Stimulated activated CD8-positive, alpha-beta memory T cell treated with anti-CD3 and anti-CD28 coated beads, Interleukin-12 subunit alpha, Interleukin-12 subunit beta, amount 100 ng/mL, for 1 hour (primary cell): ENCODE results near the gene MRPS31.
"Not testable (repeated sequence)": the region's sequence is repeated elsewhere in the genome, so short reads cannot be mapped to it uniquely, and the experiment has no call there.

Experiments used
- DNase-seq: peaks from one replicate; pipeline ENCODE4 v3.0.0-alpha.2; 2020; ENCODE audit warnings: low read depth

MRPS31 gene

DNA sequence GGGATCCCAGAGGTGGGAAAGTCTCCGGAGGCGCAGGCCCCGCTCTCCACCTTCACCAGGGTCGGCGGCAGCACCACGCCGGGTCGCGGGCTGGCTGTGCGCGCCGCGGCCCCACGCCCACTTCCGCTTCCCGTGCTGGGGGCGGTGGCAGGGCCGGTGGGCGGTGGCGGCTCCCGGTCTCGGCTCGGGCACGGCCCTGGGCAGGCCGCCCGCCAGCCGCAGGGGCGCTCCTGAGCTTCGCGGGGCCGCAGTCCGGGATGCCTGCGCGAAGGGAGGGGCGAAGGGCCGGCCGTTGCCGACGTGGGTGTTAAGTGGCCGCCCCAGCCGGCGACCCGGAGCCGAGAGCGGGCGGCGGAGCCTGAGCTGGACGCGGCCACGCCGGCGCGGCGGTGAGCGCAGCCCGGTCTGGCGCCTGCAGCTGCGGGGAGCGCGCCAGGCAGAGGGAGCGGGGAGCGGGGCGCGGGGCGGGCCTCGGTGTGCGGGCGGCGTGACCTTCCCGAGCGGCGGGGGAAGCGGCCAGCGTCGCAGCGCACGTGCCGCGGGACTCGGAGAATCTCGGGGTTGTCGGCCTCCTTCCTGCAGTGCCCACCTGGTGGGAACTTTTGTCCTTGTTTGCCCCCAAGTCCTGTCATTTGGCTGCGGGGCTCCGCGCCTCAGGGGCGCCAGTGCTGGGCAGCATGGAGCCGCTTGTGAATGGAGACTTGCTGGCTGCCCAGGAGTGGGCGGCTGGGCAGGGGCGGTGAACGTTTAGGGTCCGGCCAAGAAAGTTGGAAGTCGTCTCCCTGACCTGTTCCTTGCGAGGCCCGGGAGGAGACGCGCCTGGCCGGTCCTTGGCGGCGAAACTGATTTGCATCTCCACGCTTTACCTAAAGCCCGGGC, 18.5 kb upstream of the MRPS31 start, which contains the start of gene SLC25A15:
TSS of gene SLC25A15 (plus strand) at position 337 of the 879 bp plus-strand sequence. CDS start 3,616 bp downstream, outside the sequence.
- DNase-seq: peak; percentile 54

DNA sequence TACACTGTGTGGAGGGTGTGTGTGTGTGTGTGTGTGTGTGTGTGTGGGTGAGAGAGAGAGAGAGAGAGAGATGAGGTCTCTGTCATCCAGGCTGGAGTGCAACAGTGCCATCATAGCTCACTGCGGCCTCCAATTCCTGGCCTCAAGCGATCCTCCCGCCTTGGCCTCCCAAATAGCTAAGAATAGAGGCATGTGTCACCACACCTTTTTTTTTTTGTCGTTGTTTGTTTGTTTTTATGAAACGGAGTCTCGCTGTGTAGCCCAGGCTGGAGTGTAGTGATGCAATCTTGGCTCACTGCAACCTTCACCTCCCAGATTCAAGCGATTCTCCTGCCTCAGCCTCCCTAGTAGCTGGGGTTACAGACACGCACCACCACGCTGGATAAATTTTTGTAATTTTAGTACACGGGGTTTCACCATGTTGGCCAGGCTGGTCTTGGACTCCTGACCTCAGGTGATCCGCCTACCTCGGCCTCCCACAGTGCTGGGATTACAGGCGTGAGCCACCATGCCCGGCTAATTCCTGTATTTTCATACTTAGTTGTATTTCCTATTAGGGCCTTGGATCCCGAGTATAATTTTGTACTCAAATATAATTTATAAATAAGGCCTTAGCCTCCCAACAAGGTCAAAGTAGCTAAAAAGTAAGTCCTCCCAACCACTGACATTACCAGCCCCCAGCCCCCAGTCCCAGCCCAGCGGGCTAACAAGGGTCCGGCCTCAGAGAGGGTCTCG, 17.7 kb upstream of the MRPS31 start:
- DNase-seq: not testable (repeated sequence)

DNA sequence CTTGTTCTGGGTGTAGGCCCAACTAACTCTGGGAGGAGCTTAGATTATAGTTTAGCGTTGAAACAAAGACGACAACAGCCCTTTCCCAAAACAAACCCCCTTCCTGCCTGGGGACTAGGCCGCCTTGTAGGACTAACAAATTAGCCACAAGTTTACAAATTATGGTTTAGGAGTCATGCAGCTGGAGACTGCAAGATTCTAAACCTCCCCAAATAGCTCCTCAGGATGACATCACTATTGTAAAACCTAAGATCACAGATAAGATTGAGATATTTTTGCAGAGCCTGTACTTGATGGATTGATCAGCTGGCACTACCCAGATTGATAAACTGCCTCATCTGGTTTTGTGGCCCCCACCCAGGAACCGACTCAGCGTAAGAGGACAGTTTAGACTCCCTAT, 16.1 kb upstream of the MRPS31 start:
- DNase-seq: no peak

DNA sequence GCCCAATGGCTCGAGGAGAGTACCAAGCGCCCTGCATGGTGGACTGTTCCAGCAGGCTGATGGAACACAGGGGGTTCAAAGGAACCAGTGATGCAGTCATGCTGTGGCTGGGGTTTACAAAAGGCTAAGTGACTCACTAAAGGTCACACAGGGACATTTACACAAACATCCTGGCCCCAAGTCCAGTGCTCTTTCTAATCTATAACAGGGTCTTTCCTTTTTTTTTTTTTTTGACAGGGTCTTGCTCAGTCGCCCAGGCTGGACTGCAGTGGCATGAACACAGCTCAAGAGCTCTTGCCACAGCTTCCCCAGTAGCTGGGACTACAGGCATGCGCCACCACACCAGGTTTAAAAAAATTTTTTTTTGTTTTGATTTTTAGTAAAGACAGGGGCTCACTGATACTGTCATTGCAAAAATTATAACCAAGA, 15.6 kb upstream of the MRPS31 start:
- DNase-seq: no peak

DNA sequence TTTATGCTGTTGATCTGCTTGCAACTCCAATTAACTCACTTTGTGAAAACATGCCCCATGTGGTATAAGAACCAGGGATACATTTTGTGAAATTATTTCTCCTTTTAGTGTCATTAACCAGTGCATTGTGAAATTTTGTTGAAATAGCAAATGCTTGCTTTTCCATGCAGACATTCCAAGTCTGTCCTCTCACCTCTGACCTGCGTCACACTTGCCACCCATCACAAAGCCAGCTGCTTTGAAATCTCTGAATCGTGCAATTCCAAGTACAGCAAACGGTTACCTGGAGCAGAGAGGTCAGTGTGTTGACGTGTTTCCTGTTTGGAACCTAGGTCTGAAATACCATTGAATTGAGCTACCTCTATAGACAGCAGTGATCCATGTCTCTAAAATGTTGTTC, 13.6 kb upstream of the MRPS31 start:
- DNase-seq: no peak

DNA sequence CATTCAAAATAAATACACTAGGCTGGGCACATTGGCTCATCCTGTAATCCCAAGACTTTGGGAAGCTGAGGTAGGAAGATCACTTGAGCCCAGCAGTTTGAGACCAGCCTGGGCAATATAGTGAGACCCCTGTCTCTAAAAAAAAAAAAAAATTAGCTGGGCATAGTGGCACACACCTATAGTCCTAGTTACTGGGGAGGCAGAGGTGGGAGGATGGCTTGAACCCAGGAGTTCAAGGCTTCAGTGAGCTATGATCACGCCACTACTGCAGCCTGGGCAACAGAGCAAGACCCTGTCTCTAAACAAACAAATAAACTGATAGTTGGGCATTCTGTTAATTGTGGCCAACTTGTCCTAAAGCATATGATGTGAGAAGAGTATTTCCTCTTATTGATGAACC, 12.0 kb upstream of the MRPS31 start:
- DNase-seq: not testable (repeated sequence)

DNA sequence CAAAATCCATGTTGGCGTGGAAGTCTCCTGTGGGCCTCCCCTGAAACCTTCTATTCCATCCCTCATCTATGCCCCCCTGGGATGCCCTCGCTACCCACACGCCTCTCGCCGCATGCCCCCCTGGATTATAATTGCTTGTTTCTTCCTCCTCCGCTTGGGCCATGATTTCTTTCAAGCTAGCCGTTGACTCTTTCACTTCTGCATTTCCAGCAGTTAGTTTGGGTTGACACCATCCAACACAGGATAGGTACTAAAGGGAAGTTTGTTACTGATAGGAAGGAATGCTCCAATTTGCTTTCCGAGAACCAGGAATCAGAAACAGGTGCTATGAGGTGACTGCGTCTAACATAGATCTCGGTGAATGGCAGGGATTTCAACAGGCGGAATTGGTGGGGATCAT, 10.7 kb upstream of the MRPS31 start:
- no peak for DNase-seq

DNA sequence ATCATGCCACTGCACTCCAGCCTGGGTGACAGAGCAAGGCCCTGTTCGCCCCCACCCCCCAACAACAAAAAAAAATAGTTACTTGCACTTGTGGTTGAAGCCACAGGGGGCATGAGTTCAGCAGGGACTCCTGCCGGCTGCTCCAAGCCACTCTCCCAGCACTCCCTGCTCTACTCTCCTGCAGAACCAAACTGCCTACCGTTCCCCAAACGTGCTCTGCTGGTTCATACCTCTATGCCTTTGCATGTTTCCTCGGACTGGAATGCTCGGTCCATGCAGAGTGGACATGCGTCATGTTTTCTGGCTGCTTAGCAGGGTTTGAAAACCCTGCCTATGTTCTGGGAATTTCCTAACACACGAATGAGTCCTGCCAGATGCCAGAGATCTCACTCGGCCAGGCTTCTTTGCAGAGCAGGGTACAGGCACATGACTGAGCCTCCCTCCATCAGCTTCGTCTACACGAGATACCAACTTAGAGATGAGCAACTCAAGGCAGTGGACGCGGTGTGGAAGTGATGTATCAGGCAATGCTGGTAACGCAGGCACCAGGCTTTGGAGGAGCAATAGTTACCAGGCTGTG, 9.9 kb upstream of the MRPS31 start:
- no peak for DNase-seq

DNA sequence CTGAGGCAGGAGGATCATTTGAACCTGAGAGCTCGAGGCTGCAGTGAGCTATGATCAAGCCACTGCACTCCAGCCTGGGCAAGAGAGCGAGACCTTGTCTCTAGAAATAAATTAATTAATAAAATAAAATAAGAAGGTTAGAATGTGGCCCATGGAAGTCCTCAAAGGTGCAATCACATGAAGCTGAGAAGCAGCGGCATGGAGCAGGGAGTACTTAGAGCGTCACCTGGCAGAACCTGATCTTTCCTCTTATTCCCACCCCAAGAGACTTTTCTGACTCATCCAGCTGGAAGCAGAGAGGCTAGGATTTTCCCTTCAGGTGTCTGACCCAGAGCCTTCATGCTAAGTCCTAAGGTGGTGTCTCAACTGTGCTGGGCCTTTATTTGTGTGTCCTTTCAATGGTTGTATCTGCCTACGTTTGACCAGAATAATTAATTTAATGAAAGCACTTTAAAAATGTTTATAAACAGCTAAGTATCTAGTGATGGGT, 8.9 kb upstream of the MRPS31 start:
- DNase-seq: no peak

DNA sequence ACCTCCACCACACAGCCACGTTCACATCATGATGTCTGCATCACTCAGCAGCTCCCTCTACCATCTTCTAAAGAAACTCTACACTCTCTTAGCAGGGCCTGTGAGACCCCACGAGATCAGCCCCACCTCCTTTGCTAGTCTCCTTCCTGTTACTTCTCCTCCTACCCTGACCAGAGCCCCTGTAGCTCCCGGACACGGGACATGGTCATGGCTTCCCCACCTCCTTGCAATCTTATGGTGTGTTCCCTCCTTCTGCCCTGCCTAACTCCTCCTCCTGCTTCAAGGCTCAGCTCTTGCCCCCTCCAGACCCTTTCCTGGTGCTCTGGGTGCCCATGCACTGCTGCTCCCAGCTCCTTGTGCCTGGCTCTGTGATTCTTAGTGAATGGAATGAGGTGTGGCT, 8.1 kb upstream of the MRPS31 start:
- no peak for DNase-seq

DNA sequence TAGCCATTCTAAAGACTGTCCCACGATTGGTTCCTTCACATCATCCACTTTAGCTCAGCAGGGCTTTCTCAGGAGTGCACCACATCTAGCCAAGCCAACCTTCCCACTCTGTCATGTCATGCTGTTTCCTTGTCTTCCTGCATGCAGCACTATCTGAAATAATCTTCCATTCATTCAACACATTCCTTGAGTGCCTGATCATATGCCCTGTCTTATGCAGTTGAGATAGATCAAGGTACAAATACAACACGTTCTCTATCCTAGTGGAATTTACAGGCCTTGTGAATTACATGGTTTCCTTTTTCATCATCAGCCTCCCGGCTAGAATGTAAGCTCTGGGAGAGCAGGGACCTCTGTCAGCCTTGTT, 6.8 kb upstream of the MRPS31 start:
- DNase-seq: no peak

DNA sequence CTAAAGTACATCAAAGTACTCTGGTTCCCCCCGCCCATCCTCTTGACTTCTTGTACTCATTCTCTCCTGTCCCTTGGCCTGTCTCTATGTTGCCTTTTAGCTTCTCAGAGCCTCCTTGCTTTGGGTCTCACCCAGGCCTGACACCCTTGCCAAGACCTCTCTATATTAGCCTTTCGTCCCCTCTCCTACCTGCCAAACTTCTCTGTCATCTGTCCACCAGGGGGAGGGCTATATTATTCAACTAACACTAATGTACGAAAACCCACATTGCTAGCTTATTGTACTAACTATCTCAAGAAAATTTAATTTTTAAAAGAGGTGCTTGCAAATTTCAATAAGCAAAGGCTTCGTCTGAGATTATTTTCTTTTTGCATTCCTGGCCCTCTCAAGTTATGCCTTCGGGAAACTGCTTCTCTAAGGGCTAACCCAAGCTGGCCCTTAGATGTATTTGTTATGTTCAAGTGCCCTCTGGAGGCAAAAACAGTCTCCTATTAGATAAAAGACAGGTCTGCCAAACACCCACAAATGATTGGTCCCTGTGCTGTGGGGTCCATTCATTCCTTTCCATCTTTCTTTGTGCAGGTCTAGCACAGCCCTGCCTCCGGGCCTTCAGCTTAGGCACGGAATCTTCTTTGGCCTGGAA, 6.3 kb upstream of the MRPS31 start:
- no peak for DNase-seq

DNA sequence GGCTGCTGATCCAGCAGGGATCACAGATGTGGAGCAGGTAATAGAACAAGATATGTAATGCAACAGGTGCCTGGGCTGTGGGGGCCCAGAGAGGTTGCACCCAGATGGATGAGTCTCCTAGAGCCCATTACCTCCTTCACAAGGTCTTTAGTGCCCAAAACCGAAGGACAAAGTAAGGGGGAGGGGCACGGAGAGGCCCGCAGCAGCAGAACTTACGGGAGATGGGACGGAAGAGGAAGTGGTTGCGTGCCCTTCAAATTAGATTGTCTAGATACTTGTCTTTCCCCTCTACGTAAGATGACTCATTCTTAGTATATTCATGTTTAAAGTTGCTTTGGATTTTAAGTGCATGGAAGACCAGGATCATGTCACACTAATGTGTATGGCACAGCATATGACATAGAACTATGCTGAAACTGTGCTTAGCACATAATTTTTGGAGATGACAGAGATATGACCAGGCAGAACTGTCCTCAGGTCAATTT, 5.7 kb upstream of the MRPS31 start:
- DNase-seq: peak; percentile 51

DNA sequence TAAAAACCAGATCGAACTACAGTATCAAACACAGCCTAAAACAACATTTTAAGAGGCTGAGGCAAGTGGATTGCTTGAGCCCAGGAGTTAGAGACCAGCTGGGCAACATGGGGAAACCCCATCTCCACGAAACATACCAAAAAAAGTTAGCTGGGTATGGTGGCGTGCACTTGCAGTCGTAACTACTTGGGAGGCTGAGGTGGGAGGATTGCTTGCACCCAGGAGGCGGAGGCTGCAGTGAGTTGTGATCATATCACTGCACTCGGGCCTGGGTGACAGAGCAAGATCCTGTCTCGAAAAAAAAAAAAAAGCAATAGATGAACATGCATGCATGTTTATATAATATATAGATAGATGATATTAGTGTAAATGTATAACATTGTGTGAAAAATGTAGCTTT, 5.2 kb upstream of the MRPS31 start:
- no peak for DNase-seq

DNA sequence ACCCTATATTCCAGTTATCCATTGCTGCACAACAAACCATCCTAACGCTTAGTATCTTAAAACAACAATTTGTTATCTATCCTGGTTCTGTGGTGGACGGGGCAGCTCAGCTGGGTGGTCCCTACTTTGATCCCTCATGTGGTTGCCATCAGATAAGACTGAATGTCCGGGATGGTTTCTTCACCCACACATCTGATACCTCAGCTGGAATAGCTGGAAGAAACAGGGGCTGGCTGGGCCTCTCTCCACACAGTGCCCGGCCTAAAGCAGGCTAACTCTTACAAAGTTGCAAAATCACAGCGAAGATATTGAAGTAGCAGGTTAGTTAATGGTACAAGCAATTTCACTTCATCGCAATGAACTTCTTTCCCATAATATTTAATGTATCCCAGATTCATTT, 3.7 kb upstream of the MRPS31 start:
- no peak for DNase-seq

DNA sequence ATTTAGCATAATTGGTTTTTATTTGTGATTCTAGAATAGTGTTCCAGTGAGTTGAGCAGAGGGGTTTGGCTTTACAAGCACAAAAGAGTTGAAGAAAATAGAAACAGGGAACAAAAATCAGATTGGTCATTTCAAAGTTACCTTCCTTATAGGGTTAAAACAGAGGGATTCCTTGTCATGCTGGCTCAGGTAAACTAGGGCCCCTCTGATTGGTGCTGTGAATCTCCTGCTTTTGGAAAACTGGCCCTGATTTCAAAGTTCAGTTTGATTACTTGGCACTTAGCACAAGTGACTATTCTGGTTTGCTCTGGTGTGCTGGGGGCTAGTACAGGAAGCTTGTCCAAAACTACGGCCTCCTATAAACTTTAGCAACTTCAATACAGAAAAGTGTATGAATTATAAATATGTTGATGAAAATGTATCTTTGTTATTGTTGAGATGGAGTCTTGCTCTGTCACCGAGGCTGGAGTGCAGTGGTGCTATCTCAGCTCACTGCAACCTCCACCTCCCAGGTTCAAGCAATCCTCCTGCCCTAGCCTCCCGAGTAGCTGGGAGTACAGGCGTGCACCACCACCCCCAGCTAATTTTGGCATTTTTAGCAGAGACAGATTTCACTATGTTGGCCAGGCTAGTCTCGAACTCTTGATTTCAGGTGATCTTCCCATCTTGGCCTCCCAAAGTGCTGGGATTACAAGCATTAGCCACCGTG, 1.9 kb upstream of the MRPS31 start:
- no peak for DNase-seq

DNA sequence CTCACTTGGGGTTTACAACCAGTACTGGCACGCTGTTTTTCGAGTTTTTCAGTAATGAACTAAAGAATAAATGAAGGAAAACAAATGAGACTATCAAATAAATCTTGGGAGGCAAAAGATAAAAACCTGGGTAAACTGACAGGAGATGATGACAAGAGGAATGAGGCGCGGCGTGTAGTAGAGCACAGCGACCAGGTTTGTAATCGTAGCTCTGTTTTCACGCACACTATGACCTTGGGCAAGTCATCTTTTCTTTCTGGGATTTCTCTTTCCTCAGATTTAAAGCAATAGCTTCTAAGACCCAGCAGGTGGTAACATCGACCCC, 419 bp downstream of the MRPS31 start:
- no peak for DNase-seq

DNA sequence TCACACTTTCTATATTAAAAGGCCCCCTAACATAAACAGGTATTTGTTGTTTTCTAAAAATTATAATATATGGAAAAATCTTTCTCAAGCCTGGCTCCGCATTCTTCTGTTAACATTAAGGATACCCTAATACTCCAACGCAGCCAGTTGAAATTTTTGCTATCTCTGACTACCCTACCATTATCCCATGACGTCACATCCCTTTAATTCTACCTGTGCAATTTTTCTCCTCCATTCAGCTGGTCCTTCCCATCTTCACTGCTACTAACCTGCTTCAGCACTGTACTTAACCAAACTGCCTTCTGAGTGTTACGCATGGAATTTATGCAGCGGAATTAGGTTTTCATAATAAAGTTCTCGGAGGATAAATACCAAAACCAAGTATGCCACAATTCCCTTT, 1.0 kb downstream of the MRPS31 start:
- DNase-seq: no peak

DNA sequence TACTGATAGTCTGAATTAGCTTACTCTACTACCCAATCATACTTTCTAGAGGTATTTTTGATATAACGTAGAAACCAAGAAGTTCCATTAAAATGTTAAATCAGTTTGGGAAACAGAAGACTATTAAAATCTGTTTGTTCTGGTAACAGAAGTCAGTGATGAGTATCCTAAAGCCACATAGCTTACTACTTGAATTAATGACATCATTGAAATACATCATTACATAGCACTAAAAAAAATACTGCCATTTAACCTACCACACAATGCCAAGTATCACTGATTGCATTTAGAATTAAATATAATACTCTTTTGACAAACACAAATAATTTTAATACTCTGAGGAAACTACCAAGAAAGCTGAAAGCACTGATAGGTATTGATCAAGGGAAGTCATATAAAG, 5.4 kb downstream of the MRPS31 start:
- no peak for DNase-seq

DNA sequence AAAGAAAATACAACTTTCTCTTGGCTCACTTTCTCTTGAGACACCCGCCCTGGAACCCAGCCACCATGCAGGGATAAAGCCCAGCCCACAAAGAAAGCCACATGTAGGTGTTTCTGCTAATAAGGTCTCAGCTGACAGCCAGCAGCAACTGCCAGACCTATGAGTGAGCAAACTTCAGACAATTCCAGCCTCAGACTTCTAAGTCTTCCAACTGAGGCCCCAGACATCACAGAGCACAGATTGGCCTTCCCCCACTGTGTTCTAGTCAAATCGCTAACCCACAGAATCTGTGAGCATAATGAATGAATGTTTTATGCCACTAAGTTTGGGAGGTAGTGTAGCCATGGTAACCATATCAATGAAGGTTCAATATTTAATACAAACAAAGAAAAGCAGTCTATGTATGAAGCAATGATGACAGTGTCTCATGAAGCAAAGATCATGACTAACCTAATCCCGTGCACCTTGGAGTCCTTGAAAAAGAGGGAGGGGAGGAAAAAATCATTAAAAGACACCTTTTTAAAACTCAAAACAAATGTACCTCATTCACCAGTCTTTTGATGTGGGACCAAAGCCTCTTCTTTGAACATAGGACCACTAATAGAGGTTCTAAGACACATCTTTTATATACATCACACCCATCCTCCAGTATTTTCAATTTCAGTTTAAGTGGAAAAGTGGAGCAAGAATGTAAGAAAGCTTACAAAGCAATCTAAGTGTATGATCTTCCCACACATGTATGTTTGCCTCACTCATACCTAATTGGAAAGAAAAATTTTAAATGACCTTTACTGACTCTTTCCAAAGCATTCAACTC, 6.2 kb downstream of the MRPS31 start:
- DNase-seq: no peak

DNA sequence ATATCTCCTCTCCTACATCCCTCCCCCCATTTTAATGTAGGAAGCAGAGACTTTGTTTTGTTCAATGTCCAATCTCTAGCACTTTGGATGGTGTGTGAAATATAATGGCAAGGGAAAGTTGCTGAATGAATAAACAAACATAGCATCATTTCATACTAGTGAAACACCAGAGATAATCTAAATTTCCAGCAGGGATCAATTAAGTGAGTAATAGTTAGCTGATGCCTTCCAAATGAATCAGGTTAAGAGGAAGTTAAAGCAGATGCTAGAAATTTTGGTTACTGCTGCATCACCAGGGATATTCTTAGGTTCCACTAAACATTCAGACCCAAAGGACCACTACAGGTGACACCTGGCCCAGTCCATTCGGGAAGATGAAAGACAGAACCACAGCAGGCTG, 8.1 kb downstream of the MRPS31 start:
- DNase-seq: no peak
